Esophagus muscularis mucosa (tissue), 3 donors: ENCODE data around the gene KAZN.

ENCODE experiments used
- CTCF ChIP-seq, 3 experiments: fragments of 200-600 bp in 2 of 3; fragments of 450-650 bp in 1 of 3; sonication (generic) in 2 of 3; IDR thresholded peaks; one replicate each; pipeline ENCODE4 v1.5.1; 2017 to 2019; ENCODE audit warnings: antibody characterized with exemption in 3 of 3, mild to moderate bottlenecking in 2 of 3, moderate library complexity in 1 of 3
- EP300 ChIP-seq: sonication (generic); formaldehyde crosslinking; IDR thresholded peaks from one replicate; pipeline ENCODE4 v1.6.1; 2017; ENCODE audit warnings: antibody characterized with exemption

- no peak for TF ChIP-seq EP300
- no peak for TF ChIP-seq CTCF (IDR thresholded peaks at IDR 0.05)
Observed at GRCh38 chr1:14667651-14667984, 69.1 kb downstream of the KAZN start.
